Stimulated activated CD8-positive, alpha-beta memory T cell treated with anti-CD3 and anti-CD28 coated beads, Interleukin-7, amount 100 ng/mL, for 24 hours (primary cell): ENCODE data around the gene TJAP1.
"Not testable (repeated sequence)": the region's sequence is repeated elsewhere in the genome, so short reads cannot be mapped to it uniquely, and the experiment has no call there.

ENCODE experiments used
- DNase-seq: peaks from one replicate; pipeline ENCODE4 v3.0.0-alpha.2; 2020; ENCODE audit warnings: low read depth

TJAP1 gene

GRCh38 chr6:43481591-43482236 lies 4.3 kb downstream of the TJAP1 start:
- no peak for DNase-seq

DNA sequence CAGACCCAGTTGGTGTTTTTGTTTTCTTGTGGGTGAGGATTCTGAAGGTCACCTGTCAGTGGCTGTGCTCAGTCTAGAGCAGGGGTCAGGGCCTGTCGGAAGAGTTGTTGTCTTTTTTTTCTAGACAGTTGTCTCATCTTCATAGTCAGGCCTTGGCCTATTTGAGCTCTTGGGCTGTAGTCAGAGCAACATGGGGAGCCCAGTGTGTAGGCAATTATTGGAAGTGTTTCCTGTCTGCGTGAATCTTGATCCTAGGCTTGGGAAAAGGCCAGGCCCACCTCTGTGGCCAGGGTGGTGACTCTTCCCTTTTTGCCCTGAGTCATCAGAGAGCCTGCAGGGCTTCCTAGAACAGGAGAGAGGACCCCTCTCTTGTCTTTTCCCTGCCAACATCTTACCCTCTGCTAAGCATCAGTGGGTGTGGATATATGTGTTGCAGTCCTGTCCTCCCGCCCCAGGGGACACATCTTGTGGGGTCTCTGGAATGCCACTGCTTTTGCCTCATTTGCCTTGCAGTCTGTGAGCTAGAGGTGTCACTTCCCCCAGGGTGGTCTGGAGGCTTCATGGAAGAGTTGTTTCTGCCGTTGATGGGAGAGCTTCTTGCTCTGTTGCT lies 11.4 kb downstream of the TJAP1 start:
- no peak for DNase-seq

DNA sequence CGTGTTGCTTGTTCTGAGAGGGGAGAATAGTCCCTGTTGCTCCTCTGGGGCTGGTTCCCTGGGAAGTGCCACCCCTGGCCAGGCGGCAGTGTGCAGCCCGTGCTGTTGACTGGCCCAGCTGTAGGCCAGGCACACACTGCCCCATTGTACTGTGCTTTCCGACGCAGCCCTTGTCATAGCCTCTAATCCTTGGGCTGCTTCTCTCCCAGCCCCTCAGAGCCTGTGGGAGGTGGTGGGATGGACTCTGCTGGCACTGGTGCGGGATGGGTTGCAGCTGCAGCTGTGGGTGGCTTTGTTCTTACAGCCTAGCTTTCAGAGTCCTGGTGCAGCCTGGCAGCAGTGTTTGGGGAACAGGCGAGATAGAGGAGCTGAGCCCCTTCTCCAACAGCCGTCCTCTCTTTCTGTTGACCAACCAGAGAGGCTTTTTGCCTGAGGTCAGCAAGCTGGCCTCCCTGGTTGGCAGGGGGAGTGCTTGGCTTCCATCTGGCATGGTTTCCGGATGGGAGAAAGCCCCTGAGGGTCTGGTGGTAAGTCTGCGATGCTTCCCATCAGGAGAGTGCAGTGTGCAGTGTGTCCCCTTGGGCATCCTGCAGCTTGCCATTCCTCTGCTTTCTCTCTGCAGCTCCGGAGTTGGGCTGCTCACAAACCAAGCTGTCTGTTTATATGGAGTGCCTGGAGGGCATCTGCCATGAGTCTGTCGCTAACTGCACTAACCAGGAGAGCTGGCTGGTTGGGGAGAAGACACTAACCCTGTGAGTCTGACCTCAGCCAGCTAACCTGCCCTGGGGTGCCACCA lies 12.1 kb downstream of the TJAP1 start:
- DNase-seq = no peak

- DNase-seq = no peak
Observed at GRCh38 chr6:43490523-43490939, 13.2 kb downstream of the TJAP1 start.

DNA sequence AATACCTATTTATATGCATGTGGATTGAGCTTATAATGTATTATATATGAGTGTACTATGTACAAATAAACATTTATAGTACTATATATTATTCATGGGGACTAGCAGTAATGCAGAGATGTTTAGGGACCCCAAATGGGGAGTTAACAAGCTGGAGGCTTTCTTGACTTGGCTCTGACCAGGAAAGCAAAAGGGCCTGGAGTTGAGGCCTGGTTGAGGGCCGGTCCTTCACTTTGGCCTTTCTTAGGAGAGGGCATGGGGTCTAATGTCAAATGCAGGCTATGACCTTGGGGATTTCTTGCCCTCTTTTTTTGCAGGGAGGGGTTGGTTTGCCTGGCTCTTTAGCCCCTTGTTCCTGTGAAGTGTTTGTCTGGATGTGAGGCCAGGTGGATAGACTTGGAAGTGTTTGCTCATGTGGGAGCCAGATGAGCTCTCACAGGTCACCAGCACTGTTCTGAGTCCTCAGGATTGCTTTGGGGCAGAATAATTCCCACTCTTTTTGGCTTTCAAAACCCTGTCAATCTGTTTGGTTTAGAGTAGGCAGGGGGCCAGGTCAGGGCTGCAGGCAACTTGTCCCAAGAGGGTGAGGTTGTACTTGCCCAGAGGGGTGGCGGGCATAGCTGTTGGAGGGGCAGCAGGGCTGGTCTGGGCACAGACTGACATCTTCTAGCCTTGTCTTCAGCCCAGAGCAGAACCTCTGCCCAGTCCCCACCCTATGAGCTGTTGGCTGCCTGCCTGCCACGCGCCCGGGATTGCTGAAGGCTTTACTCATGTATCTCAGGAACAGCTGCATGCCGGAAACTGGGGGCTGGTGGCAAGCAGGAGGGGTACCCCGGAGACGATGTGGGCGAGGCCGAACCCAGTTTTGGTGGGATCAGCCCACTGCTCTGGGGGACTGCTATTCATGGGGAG lies 14.6 kb downstream of the TJAP1 start:
- DNase-seq = no peak

- no peak for DNase-seq
Observed at GRCh38 chr6:43492673-43493072, 15.3 kb downstream of the TJAP1 start.

GRCh38 chr6:43493230-43493629 lies 15.9 kb downstream of the TJAP1 start:
- DNase-seq = no peak

DNA sequence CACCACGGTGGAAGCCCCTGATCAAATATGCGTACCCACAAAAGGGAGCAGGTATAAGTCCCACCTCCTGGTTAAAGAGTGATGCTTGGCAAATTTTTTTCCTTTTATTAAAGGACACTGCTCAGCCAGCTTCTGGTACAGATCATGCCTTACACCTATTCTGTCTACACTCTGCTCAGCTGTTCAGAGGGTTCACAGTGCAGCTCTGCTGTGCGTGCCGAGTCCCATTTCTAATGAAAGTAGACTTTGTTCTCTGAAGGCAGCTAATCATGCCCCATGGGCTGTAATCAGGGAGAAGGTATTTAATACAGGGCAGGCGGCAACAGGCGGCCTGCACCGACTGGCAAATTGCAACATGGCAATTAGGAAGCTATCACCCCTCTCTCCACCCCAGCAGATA lies 16.5 kb downstream of the TJAP1 start:
- no peak for DNase-seq

DNA sequence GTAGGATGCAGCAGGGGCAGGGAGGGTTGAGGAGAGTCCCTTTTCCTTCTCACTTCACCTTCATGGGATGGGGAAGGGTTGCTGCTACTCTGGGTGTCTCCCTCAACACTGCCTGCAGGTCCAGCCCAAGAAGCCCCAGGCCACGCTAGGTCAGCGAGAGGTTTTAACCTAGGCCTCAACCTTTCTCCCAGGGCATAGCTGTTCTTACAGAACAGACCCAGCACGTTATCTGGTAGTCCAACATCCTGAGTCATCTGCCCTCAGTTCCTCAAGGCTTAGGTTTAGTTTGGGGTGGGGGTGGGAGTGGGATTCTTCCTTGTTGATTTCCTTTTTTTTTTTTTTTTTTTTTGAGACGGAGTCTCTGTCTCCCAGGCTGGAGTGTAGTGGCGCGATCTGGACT lies 17.0 kb downstream of the TJAP1 start:
- no peak for DNase-seq

GRCh38 chr6:43494766-43495165 lies 17.4 kb downstream of the TJAP1 start:
- no peak for DNase-seq

DNA sequence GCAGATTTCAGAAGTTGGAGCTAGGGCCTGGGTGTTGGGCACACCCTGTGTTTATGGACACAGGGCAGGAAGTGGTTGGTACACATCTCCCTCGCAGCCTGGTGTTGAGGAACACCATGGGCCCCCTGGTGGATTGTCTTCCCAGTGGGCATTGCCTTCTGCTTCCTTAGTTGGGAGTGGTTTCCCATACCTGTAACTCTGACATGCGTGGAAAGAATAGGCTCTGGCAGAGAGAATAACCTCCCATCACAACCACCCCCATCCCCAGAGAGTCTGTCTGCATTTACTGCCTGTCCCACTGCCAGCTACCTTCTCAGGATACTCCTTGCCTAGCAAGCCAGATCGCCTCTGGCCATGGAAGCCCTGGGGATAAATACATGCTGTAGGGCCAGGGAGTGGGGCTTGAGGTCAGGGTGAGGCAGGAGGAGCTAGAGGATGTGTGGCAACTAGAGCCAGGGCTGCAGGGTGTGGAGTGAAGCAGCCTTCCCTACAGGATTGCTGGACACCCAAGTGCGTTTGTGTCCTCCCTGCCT lies 18.1 kb downstream of the TJAP1 start:
- DNase-seq = no peak

DNA sequence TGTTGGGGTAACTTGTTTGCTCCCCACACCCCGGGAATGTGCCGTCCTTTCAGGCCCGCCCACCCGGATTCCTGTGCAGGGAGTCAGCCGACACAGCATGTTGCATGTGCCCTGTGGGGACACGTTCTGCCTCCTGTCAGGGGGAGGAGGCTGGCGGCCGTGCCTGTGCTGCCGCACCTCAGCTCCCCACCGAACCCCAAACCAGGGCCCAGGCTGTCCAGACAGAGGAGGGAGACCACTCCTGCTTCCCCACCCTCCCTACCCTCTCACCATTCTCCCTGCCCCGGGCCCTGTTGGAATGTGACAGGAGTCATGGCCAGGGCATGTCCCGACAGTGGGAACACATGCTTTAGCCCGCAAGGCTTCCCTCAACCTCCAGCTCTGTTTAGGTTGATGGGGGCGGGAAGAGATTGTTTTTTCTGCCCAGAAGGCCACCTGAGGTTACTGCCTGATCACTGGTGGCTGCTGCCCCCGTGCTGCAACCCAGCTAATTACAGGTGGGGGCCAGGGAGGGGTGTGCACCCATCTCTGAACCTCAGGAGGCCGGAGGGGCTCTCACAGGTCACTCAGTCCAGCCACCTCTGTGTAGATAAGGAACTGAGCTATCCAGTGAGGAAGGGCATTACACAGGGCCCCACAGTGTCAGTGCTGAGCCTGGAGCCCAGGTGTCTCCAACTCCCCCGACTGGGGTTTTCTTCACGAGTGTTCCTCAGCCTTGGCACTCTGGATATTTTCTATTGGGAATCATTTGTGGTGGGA lies 19.2 kb downstream of the TJAP1 start:
- DNase-seq = no peak

DNA sequence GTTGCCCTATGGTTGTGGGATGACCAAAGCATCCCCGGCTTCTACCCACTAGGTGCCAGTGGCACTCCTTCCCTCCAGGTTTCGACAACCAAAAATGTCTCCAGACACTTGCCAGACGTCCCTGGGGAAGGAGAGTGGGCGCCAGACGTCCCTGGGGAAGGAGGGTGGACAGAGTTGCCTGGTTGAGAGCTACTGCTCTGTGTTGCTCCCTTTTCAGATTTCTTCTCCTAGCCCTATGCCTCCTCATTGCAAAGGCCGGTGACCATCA lies 19.7 kb downstream of the TJAP1 start:
- DNase-seq = no peak

DNA sequence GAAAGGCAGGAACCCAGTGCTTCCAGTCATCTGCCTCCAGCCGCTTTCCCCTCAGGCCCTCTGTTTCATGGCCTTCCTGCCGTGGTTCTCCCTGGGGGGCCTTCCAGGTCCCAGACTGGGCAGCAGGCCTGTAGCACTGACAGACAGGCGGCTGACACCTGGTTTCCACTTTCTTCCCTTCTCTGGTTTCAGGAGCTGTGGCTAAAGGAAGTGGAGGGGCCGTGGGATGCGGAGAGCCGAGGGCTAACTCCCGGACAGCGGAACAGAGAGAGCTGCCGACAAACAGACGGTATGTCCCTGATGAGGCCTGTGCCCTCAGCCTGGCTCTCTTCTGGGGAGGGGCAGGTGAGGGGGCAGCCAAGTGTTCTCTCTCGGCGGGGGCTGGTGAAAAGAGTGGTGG lies 20.3 kb downstream of the TJAP1 start:
- DNase-seq = no peak

DNA sequence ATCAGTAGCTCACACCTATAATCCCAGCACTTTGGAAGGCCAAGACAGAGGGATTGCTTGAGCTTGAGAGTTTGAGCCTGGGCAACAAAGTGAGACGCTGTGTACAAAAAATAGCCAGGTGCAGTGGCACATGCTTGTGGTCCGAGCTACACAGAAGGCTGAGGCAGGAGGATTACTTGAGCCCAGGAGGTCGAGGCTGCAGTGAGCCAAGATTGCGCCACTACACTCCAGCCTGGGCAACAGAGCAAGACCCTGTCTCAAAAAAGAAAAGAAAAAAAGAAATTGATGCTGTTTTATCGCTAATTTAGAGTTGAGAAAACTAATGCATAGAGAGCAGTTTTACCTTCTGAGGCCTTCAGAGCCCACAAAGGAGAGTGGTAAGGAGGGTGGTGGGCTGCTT lies 20.9 kb downstream of the TJAP1 start:
- DNase-seq = not testable (repeated sequence)

DNA sequence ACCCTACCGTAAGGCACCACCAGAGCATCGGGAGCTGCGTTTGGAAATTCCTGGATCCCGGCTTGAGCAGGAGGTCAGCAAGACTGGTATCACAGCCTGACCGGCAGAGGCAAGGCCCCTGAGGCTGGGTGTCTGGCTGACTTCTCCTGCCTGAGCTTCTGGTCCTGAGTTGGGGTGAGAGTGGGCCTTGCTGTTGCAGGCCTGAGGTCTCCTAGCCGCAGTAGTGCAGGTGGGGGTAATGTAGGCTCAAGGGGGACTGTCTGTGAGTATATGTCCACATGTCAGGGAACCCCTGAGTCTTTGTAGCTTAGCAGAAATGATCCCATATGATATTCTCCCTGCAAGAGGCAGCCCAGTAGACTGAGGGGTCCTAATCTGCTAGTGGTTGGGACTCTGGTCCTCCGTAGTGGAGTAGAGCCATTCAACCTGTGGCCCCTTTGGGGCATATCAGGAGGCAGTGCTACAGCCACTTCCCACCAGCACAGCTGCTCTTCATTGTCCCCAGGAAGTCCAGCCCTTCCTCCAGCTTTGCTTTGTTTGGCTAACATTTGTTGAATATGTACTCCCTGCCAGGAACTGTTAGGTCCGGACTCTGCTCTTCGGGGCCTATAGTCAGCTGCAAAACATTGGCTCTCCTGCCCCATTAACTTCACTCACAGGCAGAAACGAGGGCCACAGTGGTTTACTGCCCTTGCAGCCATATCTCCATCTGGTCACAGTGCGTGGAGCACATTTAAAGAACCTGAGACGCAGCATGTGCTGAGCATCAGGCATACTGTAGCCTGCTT lies 21.9 kb downstream of the TJAP1 start:
- no peak for DNase-seq

- no peak for DNase-seq
Observed at GRCh38 chr6:43500921-43501320, 23.6 kb downstream of the TJAP1 start.

- no peak for DNase-seq
Observed at GRCh38 chr6:43502666-43503065, 25.3 kb downstream of the TJAP1 start.

GRCh38 chr6:43503443-43503842 lies 26.1 kb downstream of the TJAP1 start:
- no peak for DNase-seq

DNA sequence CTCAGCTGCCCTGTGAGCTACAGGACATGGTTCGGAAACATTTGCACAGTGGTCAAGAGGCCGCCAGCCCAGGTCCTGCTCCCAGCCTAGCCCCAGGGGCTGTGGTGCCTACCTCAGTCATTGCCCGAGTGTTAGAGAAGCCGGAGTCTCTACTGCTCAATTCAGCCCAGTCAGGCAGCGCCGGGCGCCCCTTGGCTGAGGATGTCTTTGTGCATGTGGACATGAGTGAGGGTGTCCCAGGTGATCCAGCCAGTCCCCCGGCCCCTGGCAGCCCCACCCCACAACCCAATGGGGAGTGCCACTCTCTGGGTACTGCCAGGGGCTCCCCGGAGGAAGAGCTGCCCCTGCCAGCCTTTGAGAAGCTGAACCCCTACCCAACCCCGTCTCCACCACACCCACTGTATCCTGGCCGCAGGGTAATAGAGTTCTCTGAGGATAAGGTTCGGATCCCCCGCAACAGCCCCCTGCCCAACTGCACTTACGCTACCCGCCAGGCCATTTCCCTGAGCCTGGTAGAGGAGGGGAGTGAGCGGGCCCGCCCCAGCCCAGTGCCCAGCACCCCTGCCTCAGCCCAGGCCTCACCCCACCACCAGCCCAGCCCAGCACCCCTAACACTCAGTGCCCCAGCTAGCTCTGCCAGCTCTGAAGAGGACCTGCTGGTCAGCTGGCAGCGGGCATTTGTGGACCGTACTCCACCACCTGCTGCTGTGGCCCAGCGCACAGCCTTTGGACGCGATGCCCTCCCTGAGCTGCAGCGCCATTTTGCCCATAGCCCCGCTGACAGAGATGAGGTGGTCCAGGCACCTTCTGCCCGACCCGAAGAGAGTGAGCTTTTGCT lies 27.6 kb downstream of the TJAP1 start:
- no peak for DNase-seq
